GM10266 (cell line): ENCODE measurements around the gene WWOX.

Experiments
- DNase-seq: peaks from one replicate; pipeline ENCODE4 v3.0.0; 2012; ENCODE audit errors: extremely low spot score
- TF ChIP-seq, protein P1 (sequence below): IDR thresholded peaks from 2 replicates; pipeline ENCODE4 v1.5.1; 2012; ENCODE audit warnings: mild to moderate bottlenecking, low read depth; ENCODE audit not compliant: control insufficient read depth, insufficient read depth; ENCODE audit errors: missing control alignments

Gene WWOX

DNA sequence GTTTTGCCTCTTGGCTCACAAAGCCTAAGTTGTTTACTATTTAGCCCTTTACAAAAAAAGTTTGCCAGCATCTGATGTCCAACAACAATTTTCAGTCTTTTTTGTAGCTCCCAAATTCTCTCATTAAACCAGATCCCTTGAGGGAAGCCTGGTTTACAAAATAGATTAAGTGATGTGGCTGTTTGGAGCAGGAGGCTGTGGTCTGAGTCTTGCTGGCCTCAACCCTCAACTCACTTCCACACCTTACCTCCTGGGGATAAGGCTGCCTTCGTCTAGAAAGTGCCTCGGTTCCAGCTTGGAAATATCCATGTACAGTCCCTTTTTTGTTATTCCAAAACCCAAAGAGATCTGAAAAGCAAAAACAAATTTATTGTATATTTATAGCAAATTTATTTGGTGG, 138.4 kb downstream of the WWOX start:
- DNase-seq = no peak
- TF ChIP-seq, protein P1, sequence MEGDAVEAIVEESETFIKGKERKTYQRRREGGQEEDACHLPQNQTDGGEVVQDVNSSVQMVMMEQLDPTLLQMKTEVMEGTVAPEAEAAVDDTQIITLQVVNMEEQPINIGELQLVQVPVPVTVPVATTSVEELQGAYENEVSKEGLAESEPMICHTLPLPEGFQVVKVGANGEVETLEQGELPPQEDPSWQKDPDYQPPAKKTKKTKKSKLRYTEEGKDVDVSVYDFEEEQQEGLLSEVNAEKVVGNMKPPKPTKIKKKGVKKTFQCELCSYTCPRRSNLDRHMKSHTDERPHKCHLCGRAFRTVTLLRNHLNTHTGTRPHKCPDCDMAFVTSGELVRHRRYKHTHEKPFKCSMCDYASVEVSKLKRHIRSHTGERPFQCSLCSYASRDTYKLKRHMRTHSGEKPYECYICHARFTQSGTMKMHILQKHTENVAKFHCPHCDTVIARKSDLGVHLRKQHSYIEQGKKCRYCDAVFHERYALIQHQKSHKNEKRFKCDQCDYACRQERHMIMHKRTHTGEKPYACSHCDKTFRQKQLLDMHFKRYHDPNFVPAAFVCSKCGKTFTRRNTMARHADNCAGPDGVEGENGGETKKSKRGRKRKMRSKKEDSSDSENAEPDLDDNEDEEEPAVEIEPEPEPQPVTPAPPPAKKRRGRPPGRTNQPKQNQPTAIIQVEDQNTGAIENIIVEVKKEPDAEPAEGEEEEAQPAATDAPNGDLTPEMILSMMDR = no peak

DNA sequence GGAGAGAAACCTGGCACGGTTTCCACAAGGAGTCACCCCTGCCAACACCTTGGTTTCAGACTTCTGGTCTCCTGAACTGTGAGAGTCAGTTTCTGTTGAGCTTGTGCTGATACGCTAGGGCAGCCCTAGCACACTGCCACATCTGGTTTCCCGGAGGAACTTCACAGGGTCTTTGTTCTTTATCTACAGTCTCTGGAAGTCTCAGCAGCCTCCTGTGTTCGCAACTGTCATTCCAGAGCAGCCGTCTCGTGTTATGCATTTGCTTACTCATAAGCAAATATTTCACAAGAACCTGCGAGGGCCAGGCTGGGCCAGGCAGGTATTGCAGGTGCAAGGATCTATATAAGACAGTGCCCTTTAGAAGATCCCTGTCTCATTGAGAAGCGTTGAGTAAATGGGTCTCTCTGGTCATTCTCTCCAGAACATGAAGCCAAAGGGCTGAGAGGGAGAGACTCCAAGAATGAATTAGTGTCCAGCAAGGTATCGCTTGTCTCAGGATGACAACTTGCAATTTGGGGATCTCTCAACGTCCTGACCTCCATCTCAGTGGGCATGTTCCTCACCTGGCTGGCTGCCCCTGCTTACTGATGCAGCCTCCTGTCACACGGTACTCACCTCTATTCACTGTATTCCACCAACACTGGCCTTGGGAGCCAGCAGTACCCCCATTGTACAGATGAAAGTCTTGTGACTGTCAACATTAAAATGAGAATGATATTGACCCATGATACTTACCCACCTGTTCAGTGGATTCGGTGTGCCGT, 141.2 kb downstream of the WWOX start:
- TF ChIP-seq, protein P1 = no peak
- DNase-seq = no peak

DNA sequence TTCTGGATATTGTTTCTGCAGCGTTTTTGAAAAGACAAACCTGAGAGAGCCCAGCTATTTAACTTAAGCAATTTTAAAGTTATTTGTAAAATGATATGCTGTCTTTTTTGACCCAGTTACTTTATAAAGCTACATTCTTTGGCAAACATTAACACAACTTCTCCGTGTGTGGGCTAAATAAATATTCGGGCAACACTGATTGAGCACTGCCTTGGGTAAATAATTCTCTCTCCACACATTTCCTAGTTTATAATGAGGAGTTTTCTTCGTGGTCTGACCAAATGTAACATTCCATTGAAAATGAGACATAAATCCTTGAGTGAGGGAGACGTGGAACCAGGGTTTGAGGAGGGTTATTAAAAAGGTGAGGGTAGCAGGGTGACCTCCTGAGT, 142.8 kb downstream of the WWOX start:
- TF ChIP-seq, protein P1 = no peak
- no peak for DNase-seq

GRCh38 chr16:78244131-78244895, 144.9 kb downstream of the WWOX start:
- no peak for DNase-seq
- TF ChIP-seq, protein P1 = no peak

DNA sequence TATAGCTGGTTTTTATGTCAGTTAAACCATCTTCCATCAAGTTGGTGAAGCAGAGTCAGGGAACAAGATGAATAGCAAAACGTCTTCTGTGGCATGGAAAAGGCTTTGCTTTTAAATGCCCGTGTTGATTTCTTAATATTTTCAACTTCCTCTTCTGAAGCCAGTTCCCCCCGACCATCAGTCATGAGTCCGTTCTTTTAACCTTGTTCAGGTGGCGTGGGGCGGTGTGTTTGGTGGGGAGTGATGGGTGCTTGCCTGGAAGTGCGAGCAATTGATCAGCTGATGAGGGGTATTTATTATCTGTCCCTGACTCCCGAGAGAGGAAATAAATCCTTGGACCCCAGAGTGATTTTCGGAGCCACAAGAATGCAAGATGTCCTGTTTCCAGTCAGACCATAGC, 147.1 kb downstream of the WWOX start:
- DNase-seq = no peak
- TF ChIP-seq, protein P1 = no peak

GRCh38 chr16:78249056-78249455, 149.6 kb downstream of the WWOX start:
- TF ChIP-seq, protein P1 = no peak
- DNase-seq = no peak

GRCh38 chr16:78249832-78250231, 150.4 kb downstream of the WWOX start:
- no peak for DNase-seq
- TF ChIP-seq, protein P1 = no peak
